Kasumi-1 (cell line): ENCODE measurements around the gene PEAK1.
"Not testable (repeated sequence)": the region's sequence is repeated elsewhere in the genome, so short reads cannot be mapped to it uniquely, and the experiment has no call there.

Experiments used
- DNase-seq, 2 experiments: peaks; one replicate each; lab custom pipeline; 2025; lab: John Stamatoyannopoulos, UW

Gene PEAK1

GRCh38 chr15:77224352-77224751 is 195.6 kb downstream of the PEAK1 start:
- peak in 1 of 2 experiments; percentile 8 for DNase-seq

- no peak for DNase-seq
Observed at GRCh38 chr15:77221708-77222107, 198.2 kb downstream of the PEAK1 start.

GRCh38 chr15:77221174-77221573 is 198.7 kb downstream of the PEAK1 start:
- DNase-seq = no peak

GRCh38 chr15:77219841-77220240 is 200.1 kb downstream of the PEAK1 start:
- DNase-seq = no peak

GRCh38 chr15:77209221-77209620 is 210.7 kb downstream of the PEAK1 start:
- DNase-seq = no peak

- DNase-seq = no peak
Observed at GRCh38 chr15:77208241-77208640, 211.7 kb downstream of the PEAK1 start.

GRCh38 chr15:77201665-77202064 is 218.2 kb downstream of the PEAK1 start:
- no peak for DNase-seq

- no peak for DNase-seq
Observed at GRCh38 chr15:77196381-77196780, 223.5 kb downstream of the PEAK1 start.

GRCh38 chr15:77195586-77195985 is 224.3 kb downstream of the PEAK1 start:
- no peak for DNase-seq

- DNase-seq = no peak
Observed at GRCh38 chr15:77192451-77192850, 227.5 kb downstream of the PEAK1 start.

GRCh38 chr15:77191230-77191834 is 228.6 kb downstream of the PEAK1 start:
- DNase-seq = no peak

- peak; percentile 60 to 78 for DNase-seq
Observed at GRCh38 chr15:77187751-77188464, 232.0 kb downstream of the PEAK1 start.

GRCh38 chr15:77186594-77187011 is 233.3 kb downstream of the PEAK1 start:
- peak; percentile 27 to 62 for DNase-seq

- no peak for DNase-seq
Observed at GRCh38 chr15:77185242-77185785, 234.6 kb downstream of the PEAK1 start.

GRCh38 chr15:77184352-77184751 is 235.6 kb downstream of the PEAK1 start:
- not testable (repeated sequence) for DNase-seq

- no peak for DNase-seq
Observed at GRCh38 chr15:77183066-77183465, 236.8 kb downstream of the PEAK1 start.

GRCh38 chr15:77181305-77182074 is 238.4 kb downstream of the PEAK1 start:
- DNase-seq = no peak

- no peak for DNase-seq
Observed at GRCh38 chr15:77180757-77181156, 239.1 kb downstream of the PEAK1 start.

- DNase-seq = no peak
Observed at GRCh38 chr15:77180270-77180669, 239.6 kb downstream of the PEAK1 start.

- DNase-seq = no peak
Observed at GRCh38 chr15:77179541-77179998, 240.3 kb downstream of the PEAK1 start.

- no peak for DNase-seq
Observed at GRCh38 chr15:77178411-77178810, 241.5 kb downstream of the PEAK1 start.

GRCh38 chr15:77176148-77176547 is 243.8 kb downstream of the PEAK1 start:
- DNase-seq = not testable (repeated sequence)

GRCh38 chr15:77173487-77173886 is 246.4 kb downstream of the PEAK1 start:
- DNase-seq = no peak
